CD1c-positive myeloid dendritic cell (primary cell): Measurements from ENCODE around the gene JUND.
"Not testable (repeated sequence)": the region's sequence is repeated elsewhere in the genome, so short reads cannot be mapped to it uniquely, and the experiment has no call there.

Experiments
- DNase-seq: peaks from one replicate; pipeline ENCODE4 v3.0.0-alpha.2; 2016; ENCODE audit errors: extremely low spot score

Gene JUND

DNA sequence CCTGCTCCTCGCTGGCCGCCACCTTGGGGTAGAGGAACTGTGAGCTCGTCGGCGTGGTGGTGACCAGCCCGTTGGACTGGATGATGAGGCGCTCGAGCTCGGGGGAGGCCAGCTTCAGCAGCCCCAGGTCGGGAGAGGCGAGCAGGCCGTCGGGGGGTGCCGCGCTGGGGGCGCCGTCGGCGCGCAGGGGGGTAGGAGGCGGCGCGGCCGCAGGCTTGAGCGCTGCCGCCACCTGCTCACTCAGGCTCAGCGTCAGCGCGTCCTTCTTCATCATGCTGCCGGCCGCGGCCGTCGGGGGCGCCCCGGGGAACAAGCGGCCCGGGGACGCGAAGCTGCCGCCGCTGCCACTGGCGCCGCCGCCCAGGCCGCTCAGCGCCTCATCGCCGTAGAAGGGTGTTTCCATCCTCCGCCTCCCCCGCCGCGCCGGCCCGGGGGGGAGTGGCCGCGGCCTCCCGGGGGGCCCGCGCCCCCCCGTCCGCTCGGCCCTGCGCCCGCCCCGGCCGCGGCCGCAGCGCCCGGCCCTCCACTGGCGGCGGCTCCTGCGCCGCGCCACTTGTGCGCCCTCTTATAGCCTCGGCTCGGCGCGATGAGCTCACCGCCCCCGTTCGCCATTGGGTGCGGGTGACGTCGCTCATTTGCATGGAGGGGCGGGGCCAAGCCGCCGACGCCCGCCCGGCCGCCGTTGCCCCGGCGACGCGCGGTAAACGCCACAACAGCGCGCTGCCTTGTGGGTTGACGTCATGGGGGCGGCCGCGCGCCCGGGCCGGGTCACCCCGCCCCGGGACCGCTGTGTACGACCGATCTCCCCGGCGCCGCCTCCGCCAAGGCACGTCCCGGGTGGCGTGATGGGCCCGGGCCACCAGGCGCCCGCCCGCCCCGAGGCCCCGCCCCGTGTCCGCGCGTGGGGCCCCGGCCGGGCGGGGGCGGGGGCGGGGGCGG is at the start of gene JUND:
TSS of gene JUND (minus strand) at position 541 of the 939 bp plus-strand sequence. CDS start at position 403, 138 bp downstream.
- peak; percentile 99 for DNase-seq

DNA sequence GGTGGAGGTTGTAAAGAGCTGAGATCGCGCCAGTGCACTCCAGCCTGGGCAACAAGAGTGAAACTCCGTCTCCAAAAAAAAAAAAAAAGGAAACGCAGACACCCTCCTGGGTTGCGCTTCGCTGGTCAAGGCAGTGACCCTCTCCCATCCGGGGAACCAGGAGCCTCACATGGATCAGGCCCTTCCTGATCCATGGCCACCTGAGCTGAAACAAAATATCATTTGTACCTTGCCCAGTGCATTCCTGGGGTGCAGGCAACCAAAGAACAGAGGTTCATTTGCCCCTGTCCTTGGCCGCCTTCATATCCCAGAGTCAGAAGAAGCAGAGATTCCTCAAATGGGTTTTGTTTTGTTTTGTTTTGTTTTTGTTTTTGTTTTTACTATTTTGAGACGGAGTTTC is 49.4 kb upstream of the JUND start:
- no peak for DNase-seq

DNA sequence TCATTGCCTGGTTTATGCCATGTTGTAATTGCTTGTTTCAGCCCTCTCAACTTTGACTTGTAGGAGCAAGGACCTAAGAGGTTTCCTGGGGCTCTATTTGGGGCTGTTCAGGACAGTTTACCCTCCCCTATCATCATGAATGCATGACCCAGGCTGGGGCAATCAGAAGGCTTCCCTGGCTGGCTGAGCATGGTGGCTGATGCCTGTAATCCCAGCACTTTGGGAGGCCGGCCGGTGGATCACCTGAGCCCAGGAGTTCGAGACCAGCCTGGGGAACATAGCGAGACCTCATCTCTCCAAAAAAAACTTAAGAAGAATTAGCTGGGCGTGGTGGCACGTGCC is 47.6 kb upstream of the JUND start:
- DNase-seq: no peak

DNA sequence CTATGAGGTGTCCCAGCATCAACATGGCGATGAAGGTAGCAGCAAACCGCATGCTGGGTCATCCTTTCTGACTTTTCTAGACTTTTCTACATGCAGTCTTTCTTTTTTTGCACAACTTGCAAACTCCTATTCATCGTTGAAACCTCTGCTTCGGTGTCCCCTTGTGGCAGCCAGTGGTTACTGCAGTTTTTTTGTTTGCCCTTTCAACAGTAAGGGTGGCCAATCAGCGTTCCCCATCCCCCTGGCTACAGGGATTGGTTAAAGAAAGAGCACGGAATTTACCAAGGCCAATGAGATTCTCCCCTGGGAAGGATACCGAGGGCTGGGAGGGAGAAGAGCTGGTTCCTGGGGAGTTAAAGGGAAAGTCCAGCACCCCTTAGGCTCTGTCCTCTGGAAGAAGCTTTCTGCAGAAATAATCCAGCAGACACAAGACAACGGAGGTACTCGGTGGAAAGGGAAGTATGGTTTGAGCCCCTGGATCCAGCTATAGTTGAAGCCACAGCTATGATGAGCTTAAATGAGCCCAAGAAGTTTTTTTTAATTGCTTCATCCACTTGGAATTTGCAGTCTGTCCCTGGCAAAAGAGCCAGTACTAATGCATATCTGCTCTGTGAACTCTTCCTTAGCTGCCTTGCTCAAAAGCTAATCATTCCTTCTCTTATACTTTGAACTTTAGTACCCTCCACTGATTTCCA is 47.1 kb upstream of the JUND start:
- peak; percentile 97 for DNase-seq

DNA sequence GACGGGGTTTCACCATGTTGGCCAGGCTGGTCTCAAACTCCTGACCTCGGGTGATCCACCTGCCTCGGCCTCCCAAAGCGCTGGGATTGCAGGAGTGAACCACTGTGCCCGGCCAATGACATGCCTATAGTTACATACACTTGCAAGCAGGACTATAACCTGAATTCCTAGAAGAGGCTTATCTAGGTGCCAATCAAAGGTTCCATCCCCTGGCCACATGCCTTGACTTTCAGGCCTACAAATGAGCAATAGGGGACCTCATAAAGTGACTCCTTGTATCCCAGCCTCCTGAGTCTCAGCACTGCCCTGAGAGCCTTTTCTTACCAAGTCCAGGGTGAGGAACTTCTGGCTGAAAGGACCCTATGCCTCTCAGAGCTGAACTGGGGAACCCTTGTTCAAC is 45.4 kb upstream of the JUND start:
- no peak for DNase-seq

DNA sequence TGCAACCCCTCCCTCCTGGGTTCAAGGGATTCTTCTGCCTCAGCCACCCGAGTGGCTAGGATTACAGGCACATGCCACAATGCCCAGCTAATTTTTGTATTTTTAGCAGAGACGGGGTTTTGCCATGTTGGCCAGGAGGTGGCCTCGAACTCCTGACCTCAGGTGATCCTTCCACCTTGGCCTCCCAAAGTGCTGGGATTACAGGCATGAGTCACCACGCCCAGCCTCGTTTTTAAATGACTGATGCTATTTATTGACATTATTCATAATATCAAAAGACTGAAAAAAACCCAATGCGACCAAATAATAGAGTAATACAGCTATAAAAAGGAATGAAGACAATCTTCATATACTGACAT is 42.9 kb upstream of the JUND start:
- DNase-seq: not testable (repeated sequence)

DNA sequence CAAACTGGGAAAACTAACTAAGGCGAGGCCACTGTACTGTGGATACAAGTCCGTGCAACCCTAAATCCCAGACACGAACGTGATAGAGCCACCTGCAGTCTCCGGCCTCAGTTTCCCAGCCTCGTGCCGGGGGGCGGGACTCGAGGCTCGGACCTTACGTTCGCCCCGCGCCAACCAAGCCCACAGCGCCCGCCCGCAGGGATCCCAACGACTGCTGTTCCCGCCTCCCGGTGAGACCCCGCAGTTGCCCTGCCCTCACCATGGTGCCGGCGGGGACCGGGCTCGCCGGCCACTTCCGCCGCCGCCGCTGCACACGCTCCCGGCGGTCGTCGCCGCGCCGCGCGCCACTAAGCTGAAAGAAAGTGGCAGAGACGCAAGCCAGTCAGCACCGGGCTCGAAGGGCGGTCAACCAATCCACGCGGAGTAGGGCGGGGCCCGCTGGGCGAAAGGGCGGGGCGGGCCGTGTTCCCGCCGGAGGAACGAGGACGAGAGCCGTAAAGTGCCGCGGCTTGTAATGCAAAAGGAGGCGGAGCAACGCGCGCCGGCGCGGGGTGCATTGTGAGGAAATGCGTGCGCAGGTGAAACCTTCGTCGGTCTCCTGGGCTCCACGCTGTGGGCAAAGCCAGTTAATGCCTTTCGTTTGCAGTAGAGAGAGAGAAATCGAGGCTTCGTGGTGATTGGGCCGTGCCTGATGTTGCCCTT is 41.5 kb upstream of the JUND start, which contains the start of gene LSM4:
TSS of gene LSM4 (minus strand) at position 318 of the 702 bp plus-strand sequence. CDS start at position 262, 56 bp downstream.
- peak; percentile 99 for DNase-seq

DNA sequence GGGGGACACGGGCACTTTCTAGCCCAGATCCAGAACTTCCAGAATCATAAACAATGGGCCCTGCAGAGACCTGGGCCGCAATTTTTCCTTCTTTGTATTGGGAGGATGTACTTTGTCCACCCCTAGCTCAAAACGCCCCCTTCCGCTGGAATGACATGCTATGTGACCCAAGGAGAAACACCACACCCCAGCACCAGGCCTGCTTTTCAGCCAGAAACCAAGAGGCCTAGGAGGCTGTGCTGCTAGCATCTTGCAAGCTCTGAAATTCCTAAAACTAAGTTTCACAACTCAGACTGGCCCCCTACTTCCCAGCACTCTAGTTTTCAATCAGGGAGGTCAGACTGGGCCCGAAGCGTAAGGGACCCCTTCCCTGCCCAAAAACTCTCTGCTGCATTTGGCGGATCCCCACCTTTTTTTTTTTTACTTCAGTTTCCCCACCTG is 40.9 kb upstream of the JUND start:
- DNase-seq: peak; percentile 52

DNA sequence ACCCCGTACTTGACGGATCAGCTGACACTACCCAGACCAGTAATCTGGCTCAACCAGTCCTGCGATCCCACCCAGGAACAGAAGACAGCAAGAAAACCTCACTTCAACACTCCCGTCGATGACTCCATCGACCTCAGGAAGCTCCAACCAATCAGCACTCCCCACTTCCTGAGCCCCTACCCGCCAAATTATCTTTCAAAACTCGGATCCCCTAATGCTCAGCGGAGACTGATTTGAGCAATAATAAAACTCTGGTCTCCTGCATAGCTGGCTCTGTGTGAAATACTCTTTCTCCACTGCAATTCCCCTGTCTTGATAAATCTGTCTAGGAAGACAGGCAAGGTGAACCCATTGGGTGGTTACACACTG is 40.3 kb upstream of the JUND start:
- peak; percentile 34 for DNase-seq

DNA sequence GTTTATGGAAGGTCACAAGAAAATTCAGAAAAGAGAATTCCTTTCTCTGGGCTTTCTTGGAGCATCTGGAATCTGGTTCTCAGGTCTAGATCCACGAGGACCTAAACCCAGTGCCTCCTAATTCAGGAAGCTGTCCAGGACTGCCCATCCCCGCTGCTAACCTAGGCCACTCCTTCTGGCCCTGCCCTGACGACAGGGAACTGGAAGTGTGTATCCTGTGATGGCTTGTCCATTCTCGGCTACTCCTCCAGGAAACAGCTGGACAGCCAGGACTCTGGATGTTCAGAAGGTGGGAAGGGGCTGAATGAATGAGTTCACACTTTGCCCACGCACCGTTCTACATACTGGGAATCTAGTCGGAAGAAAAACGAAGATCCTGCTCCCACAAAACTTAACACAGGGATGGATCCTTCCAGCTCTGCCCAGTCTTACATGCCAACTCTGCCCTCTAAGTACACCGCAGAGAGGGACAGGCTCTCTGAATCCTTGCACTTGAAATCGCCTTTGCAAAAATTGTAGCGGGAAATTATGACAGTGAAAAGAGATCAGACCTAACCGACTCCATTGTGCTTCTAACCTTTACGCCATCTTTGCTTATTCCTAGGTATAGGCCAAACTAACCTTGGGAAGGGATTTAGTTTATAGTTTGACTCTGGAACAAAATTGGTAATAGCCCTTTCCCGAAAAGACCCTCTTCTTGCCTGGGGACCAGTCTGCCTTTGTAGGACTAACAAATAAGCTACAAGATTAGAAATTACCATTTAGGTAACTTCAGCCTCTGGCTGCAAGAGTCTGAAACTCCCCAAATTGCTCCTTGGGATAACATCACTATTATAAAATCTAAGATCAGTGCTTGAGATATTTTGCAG is 39.7 kb upstream of the JUND start:
- DNase-seq: peak; percentile 74

DNA sequence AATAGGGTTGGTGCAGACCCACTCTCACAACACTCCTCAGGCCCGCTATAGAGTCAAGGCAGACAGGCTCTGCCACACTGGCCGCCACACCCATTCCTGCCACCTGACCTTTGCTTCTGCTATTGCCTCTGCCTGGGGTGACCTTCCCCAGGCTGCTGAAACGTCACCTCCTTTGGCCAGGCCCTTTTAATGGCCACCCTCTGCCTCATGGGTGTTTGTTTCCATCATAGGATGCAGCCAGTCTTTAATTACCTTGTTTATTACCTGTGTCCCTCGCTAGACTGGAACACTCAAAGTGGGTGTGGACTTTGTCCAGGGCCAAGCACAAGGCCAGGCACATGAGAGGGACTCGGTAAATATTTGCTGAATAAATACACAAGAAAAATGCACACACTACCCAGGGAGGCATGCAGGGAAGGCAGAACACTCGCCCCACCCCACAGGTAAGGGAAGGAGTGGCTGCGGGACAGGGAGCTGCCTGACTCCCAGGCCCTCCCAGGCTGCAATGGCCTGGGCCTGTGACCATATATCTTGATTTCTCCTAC is 38.2 kb upstream of the JUND start:
- DNase-seq: peak; percentile 67

DNA sequence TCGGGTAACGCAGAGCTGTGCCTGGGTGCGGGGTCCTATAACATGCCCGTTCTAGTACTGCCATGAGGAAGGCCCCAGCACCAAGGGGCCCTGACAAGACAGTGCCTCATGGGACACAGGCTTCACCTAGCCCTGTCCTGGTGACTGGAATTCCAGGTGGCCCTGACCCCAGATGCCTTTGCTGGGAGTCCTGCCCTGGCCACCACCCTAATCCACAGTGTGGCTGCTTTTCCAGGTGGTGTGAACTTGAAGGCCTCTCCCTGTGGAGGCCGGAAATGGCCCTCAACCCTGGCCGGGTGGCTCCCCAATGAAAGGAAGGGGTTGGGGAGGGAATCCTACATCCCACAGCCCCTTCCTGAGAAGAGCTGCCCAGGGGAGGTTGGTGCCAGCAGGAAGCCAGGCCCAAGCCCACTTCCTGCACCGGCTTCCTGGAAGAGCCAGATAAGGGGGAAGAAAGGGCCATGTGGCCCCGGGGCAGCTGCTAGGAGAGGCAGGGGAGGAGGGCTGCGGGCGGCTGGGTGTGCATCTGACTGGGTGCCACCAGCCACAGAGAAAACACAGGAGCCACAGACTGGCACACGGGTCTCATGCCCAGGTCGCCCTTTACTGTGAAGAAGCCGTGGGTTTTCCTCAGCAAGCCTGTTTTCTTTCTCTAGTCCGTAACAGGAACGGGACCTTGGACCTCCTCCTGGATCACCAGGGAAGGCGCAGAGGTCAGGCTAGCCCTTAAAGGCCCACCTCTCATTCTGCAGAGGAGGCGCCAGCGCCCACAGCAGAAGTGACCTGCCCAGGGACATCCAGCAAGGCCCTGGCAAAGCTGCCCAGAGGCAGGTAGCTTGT is 36.8 kb upstream of the JUND start:
- no peak for DNase-seq

DNA sequence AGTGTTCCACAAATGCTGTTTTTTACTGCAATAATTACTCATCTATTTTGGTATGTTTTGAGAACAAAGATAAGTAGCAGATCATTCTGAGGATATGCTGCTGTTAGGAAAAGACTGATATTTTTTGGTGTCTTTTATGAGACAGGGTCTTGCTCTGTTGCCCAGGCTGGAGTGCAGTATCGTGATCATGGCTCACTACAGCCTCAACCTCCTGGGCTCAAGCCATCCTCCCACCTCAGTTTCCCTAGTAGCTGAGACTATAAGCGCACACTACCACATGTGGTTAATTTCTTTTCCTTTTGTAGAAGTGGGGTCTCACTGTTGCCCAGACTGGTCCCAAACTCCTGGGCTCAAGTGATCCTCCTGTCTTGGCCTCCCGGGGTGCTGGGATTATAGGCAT is 32.0 kb upstream of the JUND start:
- no peak for DNase-seq

DNA sequence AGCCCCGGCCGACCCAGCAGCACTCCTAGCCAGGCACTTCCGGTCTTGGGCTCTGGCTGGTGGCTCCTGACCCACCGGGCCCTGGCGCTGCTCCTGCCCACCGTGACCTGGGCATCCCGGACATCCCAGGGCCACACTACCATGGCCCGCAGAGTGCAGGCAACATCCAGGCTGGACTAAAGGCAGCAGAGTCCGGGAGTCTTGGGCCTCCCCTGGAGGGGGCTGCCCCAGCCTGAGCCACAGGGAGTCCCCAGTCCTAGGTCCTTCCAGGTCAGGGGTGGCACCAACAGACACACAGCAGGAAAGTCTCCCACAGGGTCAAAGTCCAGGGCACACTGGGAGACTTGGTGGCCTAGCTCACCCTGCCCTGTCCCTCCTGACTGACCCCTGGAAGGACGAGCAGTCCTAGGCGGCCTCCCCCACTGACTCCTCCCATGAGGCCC is 30.7 kb upstream of the JUND start:
- no peak for DNase-seq

DNA sequence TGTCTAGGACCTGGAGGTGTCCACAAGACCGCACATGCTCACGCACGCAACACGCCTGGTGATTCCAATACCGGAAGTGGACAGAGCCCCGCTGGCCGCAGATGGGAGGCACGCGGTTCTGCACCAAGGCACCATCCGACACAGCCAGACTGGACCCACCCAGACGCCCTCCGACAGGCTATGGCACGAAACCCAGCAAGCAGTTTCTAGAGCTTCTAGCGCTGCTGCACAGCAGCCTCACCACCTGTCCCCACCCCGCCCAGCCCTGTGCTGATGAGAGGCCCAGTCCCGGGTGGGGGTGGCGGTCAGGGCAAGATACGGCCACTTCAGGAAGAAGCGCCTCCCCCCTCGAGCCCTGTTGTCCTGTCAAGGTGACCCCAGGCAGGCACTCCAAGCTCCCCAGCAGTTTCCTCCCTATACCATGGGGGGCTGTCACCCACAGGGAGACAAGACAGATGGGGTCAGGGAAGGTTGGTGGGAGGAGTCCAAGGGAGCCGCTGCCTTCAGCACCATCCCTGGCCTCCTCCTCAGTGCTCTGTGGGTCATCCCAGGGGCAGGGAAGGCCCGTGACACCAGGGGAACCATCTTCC is 30.2 kb upstream of the JUND start:
- no peak for DNase-seq

DNA sequence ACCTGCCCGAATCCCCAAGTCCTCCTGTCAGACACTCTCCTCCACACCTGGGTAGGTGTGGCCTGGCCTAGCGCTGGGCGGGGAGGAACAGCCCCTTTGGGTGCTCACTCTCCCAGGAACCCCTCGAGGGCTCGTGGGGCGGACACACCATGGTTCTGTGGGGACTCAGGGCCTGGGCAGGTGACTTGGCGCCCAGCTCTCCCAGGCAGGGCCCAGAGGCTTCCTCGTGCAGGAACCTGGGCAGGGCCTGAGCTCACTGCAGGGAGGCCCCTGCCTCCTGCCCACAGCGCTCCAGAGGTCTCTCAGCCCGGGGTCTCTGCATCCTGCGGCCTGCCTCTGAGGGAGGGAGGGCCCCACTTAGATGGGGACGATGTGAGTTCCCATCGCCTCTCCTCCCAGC is 29.5 kb upstream of the JUND start:
- no peak for DNase-seq

DNA sequence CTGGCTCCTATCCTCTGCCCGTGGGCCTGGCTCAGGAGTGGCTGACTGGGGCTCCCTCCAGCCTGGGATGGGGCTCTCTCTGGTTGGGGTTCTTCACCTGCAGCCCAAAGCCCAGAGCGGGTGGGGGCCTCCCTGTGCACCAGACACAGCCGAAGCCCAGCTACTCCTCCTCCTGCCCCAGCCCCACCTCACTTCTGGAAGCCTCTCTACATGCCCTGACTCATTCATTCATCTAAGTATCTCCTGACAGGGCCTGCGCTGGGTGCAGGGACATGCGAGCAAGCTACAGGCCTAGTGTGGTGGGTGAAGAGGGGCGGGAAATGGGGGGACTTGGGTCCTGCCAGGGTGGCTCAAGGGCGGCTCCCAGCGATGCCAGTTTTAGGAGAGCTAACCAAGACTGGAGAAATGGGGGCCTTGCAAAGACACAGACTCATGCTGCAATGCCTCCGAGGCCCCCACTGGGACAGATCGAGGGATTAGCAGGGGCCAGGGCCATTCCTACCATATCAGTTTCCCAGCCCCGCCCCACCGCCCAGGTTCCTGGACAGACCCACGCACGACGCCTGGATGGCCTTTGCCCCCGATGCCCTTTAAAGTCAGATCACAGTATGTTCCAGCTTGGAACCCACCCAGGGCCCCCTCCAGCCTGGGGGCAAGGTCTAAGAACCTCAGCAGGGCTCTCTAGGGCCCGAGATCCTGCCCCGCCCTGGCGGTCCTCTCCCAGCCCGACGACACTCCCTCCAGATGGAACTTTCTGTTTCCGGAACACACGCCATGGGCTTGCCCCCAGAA is 28.9 kb upstream of the JUND start:
- no peak for DNase-seq

DNA sequence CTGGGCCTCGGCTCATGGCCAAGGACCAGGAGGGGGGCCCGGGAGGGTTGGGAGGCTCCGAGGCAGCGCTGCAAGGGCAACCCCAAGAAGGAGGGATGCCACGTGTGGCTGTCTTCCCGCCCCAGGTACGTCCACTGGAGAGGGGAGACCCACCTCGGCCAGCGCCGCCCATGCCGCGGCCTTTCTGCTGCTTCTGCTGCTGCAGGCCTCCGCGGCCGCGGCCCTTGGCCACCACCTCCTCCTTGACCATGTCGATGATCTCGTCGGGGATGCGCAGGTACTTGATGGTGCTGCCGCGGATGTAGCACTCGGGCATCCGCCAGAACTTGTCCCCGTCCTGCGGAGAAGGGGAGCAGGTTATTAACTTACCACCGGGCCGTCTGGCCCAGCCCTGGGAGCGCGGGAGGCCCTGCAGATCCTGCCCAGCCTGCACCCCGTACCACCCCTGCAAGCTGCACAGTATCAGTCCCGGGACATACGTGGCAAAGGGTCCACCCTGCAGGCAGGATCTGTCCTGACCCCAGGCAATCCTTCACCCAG is 28.2 kb upstream of the JUND start:
- no peak for DNase-seq

DNA sequence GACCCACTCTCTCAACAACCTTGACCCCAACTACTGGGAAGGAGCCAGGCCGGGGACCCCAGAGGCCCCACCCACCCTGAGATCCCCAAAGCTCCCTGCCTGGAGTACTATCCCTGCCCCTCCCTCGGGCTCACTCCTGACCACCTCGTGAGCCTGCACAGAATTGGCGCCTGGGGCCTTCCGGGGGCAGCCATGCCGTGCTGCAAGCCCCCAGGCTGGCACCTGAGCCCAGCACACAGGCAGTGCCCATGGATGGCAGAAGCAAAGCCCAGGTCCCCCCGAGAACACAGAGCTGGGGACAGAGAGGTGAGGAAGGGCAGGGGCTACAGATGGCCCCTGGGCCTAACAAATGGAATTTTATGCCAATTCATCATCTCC is 27.5 kb upstream of the JUND start:
- DNase-seq: no peak
